GM21515 (cell line): ENCODE measurements around the gene SPOCK2.

Experiments
- ATAC-seq: cut with Tn5 transposase; IDR thresholded peaks from one replicate; pipeline ENCODE4 v1.9.1; 2021; ENCODE audit not compliant: unreplicated experiment

The SPOCK2 gene

GRCh38 chr10:72058989-72059842 lies 29.1 kb downstream of the SPOCK2 start:
- no peak for ATAC-seq

- no peak for ATAC-seq
Measured at GRCh38 chr10:72058347-72058898, 29.9 kb downstream of the SPOCK2 start.

GRCh38 chr10:72056932-72057751 lies 31.2 kb downstream of the SPOCK2 start:
- no peak for ATAC-seq

GRCh38 chr10:72056113-72056512 lies 32.2 kb downstream of the SPOCK2 start:
- no peak for ATAC-seq

GRCh38 chr10:72053690-72054089 lies 34.7 kb downstream of the SPOCK2 start:
- no peak for ATAC-seq

GRCh38 chr10:72050873-72051272 lies 37.5 kb downstream of the SPOCK2 start:
- ATAC-seq: no peak

- no peak for ATAC-seq
Measured at GRCh38 chr10:72049969-72050781, 38.2 kb downstream of the SPOCK2 start.

- no peak for ATAC-seq
Measured at GRCh38 chr10:72049472-72049871, 38.9 kb downstream of the SPOCK2 start.

- no peak for ATAC-seq
Measured at GRCh38 chr10:72048450-72049124, 39.8 kb downstream of the SPOCK2 start.

- no peak for ATAC-seq
Measured at GRCh38 chr10:72045586-72045985, 42.8 kb downstream of the SPOCK2 start.

- ATAC-seq: no peak
Measured at GRCh38 chr10:72044417-72045041, 43.8 kb downstream of the SPOCK2 start.

- ATAC-seq: no peak
Measured at GRCh38 chr10:72043016-72043834, 45.1 kb downstream of the SPOCK2 start.

GRCh38 chr10:72041491-72041890 lies 46.9 kb downstream of the SPOCK2 start:
- ATAC-seq: no peak

GRCh38 chr10:72039377-72039776 lies 49.0 kb downstream of the SPOCK2 start:
- ATAC-seq: no peak

GRCh38 chr10:72038458-72039001 lies 49.8 kb downstream of the SPOCK2 start:
- ATAC-seq: no peak

GRCh38 chr10:72037811-72038210 lies 50.5 kb downstream of the SPOCK2 start:
- no peak for ATAC-seq

- no peak for ATAC-seq
Measured at GRCh38 chr10:72037266-72037665, 51.1 kb downstream of the SPOCK2 start.

- no peak for ATAC-seq
Measured at GRCh38 chr10:72035252-72035887, 53.0 kb downstream of the SPOCK2 start.
